ENCODE measurements around the gene RIPK1. TPM values are rescaled to one million over a fixed set of nuclear protein-coding genes. Genes with fewer than 3 reads are reported as not detected.

The RIPK1 gene
- total and polyA plus RNA-seq, 9 of the 15 experiments (the other 6 are each of a cell fraction or from before 2014, with no cell fraction given) = 3.8 to 24.9 (median 17.7) TPM

DNA sequence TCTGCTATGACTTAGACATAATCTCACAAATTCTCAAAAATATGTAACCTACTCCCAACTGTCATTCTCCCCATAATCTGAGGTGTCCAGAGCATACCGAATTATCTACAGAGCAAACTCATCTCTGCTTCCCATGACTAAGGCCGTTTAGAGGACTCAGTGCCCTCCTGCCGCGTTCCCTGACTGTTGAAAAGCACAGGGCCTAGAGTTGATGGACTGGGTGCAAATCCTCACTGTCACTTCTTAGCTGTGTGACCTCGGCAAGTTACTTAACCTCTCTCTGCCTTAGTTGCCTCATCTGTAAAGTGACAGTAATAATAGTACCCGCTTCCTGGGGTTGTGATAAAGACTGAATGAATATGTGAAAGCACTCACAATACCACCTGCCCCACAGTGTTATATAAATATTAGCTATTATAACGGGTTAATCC lies 93.8 kb downstream of the RIPK1 start (continued):
- TF ChIP-seq ZBTB9 (CRISPR knock-in tag; IDR thresholded peaks at IDR 0.05) (peak; percentile 9; the same call in 1 of the 2 replicates), EHMT2 (IDR thresholded peaks at IDR 0.05) (no peak), ZNF586 (CRISPR knock-in tag; conservative IDR thresholded peaks at IDR 0.05) (no peak), PPARD (CRISPR knock-in tag; IDR thresholded peaks at IDR 0.05) (no peak), SMAD3 (CRISPR knock-in tag; conservative IDR thresholded peaks at IDR 0.05) (0 out of 2 replicates have a peak, but pooled peaks have one; percentile 17), ZC3H11A (IDR thresholded peaks at IDR 0.05; ENCODE audit: low read depth, low read length) (no peak), ZNF507 (tag; conservative IDR thresholded peaks at IDR 0.05) (no peak), NCOA4 (IDR thresholded peaks at IDR 0.05; ENCODE audit: partially characterized antibody) (no peak), HNRNPL (IDR thresholded peaks at IDR 0.05; ENCODE audit: low read depth, low read length) (no peak), CBFB (CRISPR knock-in tag; IDR thresholded peaks at IDR 0.05) (no peak), BRCA1 (IDR thresholded peaks at IDR 0.05) (no peak), BRCA1 (CRISPR knock-in tag; IDR thresholded peaks at IDR 0.05) (no peak), MYNN (IDR thresholded peaks at IDR 0.05) (0 out of 2 replicates have a peak, but pooled peaks have one; percentile 47), MYNN (CRISPR knock-in tag; IDR thresholded peaks at IDR 0.05) (no peak), ZNF830 (CRISPR knock-in tag; IDR thresholded peaks at IDR 0.05) (no peak), ZNF282 (CRISPR knock-in tag; IDR thresholded peaks at IDR 0.05) (no peak), FOXK1 (CRISPR knock-in tag; IDR thresholded peaks at IDR 0.05; ENCODE audit: borderline replicate concordance) (no peak), HEY1 (CRISPR knock-in tag; IDR thresholded peaks at IDR 0.05; ENCODE audit: borderline replicate concordance) (no peak), IRF2 (CRISPR knock-in tag; IDR thresholded peaks at IDR 0.05) (no peak), BMI1 (IDR thresholded peaks at IDR 0.05; ENCODE audit: low read length) (no peak), TAF9B (IDR thresholded peaks at IDR 0.05; ENCODE audit: partially characterized antibody) (no peak)
- TF ChIP-seq, protein P1, sequence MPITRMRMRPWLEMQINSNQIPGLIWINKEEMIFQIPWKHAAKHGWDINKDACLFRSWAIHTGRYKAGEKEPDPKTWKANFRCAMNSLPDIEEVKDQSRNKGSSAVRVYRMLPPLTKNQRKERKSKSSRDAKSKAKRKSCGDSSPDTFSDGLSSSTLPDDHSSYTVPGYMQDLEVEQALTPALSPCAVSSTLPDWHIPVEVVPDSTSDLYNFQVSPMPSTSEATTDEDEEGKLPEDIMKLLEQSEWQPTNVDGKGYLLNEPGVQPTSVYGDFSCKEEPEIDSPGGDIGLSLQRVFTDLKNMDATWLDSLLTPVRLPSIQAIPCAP (CRISPR knock-in tag; IDR thresholded peaks at IDR 0.05; ENCODE audit: borderline replicate concordance) = no peak
- TF ChIP-seq, protein P2, sequence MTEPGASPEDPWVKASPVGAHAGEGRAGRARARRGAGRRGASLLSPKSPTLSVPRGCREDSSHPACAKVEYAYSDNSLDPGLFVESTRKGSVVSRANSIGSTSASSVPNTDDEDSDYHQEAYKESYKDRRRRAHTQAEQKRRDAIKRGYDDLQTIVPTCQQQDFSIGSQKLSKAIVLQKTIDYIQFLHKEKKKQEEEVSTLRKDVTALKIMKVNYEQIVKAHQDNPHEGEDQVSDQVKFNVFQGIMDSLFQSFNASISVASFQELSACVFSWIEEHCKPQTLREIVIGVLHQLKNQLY (CRISPR knock-in tag; conservative IDR thresholded peaks at IDR 0.05) = no peak
- TF ChIP-seq, protein P3, sequence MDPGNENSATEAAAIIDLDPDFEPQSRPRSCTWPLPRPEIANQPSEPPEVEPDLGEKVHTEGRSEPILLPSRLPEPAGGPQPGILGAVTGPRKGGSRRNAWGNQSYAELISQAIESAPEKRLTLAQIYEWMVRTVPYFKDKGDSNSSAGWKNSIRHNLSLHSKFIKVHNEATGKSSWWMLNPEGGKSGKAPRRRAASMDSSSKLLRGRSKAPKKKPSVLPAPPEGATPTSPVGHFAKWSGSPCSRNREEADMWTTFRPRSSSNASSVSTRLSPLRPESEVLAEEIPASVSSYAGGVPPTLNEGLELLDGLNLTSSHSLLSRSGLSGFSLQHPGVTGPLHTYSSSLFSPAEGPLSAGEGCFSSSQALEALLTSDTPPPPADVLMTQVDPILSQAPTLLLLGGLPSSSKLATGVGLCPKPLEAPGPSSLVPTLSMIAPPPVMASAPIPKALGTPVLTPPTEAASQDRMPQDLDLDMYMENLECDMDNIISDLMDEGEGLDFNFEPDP (CRISPR knock-in tag; IDR thresholded peaks at IDR 0.05) = 0 out of 2 replicates have a peak, but pooled peaks have one; percentile 53
